Activated CD4-positive, alpha-beta T cell treated with anti-CD3 and anti-CD28 coated beads for 4 hours (primary cell): ENCODE data around the gene RAD23A.
"Not testable (repeated sequence)": the region's sequence is repeated elsewhere in the genome, so short reads cannot be mapped to it uniquely, and the experiment has no call there.

Source experiments
- DNase-seq, 2 donors: peaks; one replicate each; pipeline ENCODE4 v3.0.0-alpha.2; 2020

Gene RAD23A

GRCh38 chr19:12945479-12946091 lies at the start of gene RAD23A:
Gene RAD23A (plus strand): TSS chr19:12945862. CDS start chr19:12945949, 87 bp downstream.
- DNase-seq, result peak; percentile 99

- DNase-seq, result no peak
These were observed 49.2 kb upstream of the RAD23A start for GRCh38 chr19:12896460-12896859.

GRCh38 chr19:12899891-12900518 lies 45.7 kb upstream of the RAD23A start:
- no peak for DNase-seq

GRCh38 chr19:12907166-12907565 lies 38.5 kb upstream of the RAD23A start:
- DNase-seq, result no peak

GRCh38 chr19:12912571-12912970 lies 33.1 kb upstream of the RAD23A start:
- DNase-seq, result no peak

GRCh38 chr19:12913011-12913561 lies 32.6 kb upstream of the RAD23A start:
- no peak for DNase-seq

- DNase-seq, result peak; percentile 42 to 43
These were observed 31.6 kb upstream of the RAD23A start for GRCh38 chr19:12913851-12914690.

- DNase-seq, result not testable (repeated sequence)
These were observed 29.8 kb upstream of the RAD23A start for GRCh38 chr19:12915860-12916259.

GRCh38 chr19:12918253-12918652 lies 27.4 kb upstream of the RAD23A start:
- DNase-seq, result no peak

GRCh38 chr19:12921047-12921446 lies 24.6 kb upstream of the RAD23A start:
- DNase-seq, result no peak

GRCh38 chr19:12922959-12923358 lies 22.7 kb upstream of the RAD23A start:
- DNase-seq, result no peak

GRCh38 chr19:12924621-12925310 lies 20.9 kb upstream of the RAD23A start:
- no peak for DNase-seq

- DNase-seq, result no peak
These were observed 15.5 kb upstream of the RAD23A start for GRCh38 chr19:12930002-12930645.

- no peak for DNase-seq
These were observed 13.0 kb upstream of the RAD23A start for GRCh38 chr19:12932392-12933286.

GRCh38 chr19:12933287-12934072 lies 12.2 kb upstream of the RAD23A start, which contains the start of gene FARSA:
Gene FARSA (minus strand): TSS chr19:12933711. CDS start chr19:12933696, 15 bp downstream.
- peak; percentile 86 to 87 for DNase-seq

- no peak for DNase-seq
These were observed 10.6 kb upstream of the RAD23A start for GRCh38 chr19:12935071-12935470.

- DNase-seq, result no peak
These were observed 9.1 kb upstream of the RAD23A start for GRCh38 chr19:12936582-12936981.

GRCh38 chr19:12937093-12937926 lies 8.4 kb upstream of the RAD23A start:
- DNase-seq, result no peak
